Panc1 (cell line): Measurements from ENCODE around the gene AFF2.

Experiments used
- POLR2AphosphoS5 ChIP-seq: IDR thresholded peaks from 2 replicates; pipeline ENCODE4 v1.6.1; 2012; ENCODE audit warnings: mild to moderate bottlenecking, low read depth, low read length, moderate library complexity
- SIN3A ChIP-seq: IDR thresholded peaks from 2 replicates; pipeline ENCODE4 v1.6.1; 2012; ENCODE audit warnings: low read depth, mild to moderate bottlenecking, low read length, moderate library complexity, borderline replicate concordance; ENCODE audit not compliant: insufficient read depth
- TCF7L2 ChIP-seq: IDR thresholded peaks from 2 replicates; pipeline ENCODE4 v1.6.1; 2011; ENCODE audit warnings: mild to moderate bottlenecking, low read depth, low read length, inconsistent platforms
- TF ChIP-seq, protein P1 (sequence below): fragments of 450-650 bp; IDR thresholded peaks from 2 replicates; pipeline ENCODE4 v1.5.1; 2017; ENCODE audit warnings: mild to moderate bottlenecking
- TF ChIP-seq, protein P2 (sequence below), 2 experiments: IDR thresholded peaks; 2 replicates each; pipeline ENCODE4 v1.6.1; 2011 to 2012; ENCODE audit warnings: low read depth in 2 of 2, control low read depth in 1 of 2, low read length in 1 of 2, mild to moderate bottlenecking in 1 of 2, moderate library complexity in 1 of 2; ENCODE audit not compliant: insufficient read depth in 1 of 2

DNA sequence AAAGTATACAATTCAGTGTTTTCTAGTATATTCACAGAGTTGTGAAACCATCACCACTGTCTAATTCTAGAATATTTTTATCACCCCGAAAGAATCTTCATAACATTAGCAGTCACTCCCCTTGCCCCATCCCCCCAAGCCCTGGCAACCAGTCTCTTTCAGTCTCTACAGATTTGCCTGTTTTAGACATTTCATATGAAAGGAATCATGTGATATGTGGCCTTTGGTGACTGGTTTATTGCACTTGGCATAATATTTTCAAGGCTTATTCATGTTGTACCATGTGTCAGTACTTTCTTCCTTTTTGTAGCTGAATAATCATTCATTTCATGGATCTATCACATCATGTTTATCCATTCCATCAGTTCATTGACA, 371.7 kb downstream of the AFF2 start:
- TF ChIP-seq, protein P1, sequence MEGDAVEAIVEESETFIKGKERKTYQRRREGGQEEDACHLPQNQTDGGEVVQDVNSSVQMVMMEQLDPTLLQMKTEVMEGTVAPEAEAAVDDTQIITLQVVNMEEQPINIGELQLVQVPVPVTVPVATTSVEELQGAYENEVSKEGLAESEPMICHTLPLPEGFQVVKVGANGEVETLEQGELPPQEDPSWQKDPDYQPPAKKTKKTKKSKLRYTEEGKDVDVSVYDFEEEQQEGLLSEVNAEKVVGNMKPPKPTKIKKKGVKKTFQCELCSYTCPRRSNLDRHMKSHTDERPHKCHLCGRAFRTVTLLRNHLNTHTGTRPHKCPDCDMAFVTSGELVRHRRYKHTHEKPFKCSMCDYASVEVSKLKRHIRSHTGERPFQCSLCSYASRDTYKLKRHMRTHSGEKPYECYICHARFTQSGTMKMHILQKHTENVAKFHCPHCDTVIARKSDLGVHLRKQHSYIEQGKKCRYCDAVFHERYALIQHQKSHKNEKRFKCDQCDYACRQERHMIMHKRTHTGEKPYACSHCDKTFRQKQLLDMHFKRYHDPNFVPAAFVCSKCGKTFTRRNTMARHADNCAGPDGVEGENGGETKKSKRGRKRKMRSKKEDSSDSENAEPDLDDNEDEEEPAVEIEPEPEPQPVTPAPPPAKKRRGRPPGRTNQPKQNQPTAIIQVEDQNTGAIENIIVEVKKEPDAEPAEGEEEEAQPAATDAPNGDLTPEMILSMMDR = no peak
- TF ChIP-seq POLR2AphosphoS5 = no peak
- TF ChIP-seq, protein P2, sequence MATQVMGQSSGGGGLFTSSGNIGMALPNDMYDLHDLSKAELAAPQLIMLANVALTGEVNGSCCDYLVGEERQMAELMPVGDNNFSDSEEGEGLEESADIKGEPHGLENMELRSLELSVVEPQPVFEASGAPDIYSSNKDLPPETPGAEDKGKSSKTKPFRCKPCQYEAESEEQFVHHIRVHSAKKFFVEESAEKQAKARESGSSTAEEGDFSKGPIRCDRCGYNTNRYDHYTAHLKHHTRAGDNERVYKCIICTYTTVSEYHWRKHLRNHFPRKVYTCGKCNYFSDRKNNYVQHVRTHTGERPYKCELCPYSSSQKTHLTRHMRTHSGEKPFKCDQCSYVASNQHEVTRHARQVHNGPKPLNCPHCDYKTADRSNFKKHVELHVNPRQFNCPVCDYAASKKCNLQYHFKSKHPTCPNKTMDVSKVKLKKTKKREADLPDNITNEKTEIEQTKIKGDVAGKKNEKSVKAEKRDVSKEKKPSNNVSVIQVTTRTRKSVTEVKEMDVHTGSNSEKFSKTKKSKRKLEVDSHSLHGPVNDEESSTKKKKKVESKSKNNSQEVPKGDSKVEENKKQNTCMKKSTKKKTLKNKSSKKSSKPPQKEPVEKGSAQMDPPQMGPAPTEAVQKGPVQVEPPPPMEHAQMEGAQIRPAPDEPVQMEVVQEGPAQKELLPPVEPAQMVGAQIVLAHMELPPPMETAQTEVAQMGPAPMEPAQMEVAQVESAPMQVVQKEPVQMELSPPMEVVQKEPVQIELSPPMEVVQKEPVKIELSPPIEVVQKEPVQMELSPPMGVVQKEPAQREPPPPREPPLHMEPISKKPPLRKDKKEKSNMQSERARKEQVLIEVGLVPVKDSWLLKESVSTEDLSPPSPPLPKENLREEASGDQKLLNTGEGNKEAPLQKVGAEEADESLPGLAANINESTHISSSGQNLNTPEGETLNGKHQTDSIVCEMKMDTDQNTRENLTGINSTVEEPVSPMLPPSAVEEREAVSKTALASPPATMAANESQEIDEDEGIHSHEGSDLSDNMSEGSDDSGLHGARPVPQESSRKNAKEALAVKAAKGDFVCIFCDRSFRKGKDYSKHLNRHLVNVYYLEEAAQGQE (IDR thresholded peaks at IDR 0.05; ENCODE audit: insufficient read depth in 1 of 2, low read depth in 2 of 2, low read length in 1 of 2) = no peak
- no peak for TF ChIP-seq TCF7L2
- no peak for TF ChIP-seq SIN3A
